HG02840 (cell line): ENCODE results near the gene FOXK1.

Experiments used
- ATAC-seq: cut with Tn5 transposase; IDR thresholded peaks from one replicate; pipeline ENCODE4 v1.9.1; 2021; ENCODE audit warnings: mild to moderate bottlenecking, moderate library complexity, moderate number of reproducible peaks; ENCODE audit not compliant: unreplicated experiment, low FRiP score

Gene FOXK1

DNA sequence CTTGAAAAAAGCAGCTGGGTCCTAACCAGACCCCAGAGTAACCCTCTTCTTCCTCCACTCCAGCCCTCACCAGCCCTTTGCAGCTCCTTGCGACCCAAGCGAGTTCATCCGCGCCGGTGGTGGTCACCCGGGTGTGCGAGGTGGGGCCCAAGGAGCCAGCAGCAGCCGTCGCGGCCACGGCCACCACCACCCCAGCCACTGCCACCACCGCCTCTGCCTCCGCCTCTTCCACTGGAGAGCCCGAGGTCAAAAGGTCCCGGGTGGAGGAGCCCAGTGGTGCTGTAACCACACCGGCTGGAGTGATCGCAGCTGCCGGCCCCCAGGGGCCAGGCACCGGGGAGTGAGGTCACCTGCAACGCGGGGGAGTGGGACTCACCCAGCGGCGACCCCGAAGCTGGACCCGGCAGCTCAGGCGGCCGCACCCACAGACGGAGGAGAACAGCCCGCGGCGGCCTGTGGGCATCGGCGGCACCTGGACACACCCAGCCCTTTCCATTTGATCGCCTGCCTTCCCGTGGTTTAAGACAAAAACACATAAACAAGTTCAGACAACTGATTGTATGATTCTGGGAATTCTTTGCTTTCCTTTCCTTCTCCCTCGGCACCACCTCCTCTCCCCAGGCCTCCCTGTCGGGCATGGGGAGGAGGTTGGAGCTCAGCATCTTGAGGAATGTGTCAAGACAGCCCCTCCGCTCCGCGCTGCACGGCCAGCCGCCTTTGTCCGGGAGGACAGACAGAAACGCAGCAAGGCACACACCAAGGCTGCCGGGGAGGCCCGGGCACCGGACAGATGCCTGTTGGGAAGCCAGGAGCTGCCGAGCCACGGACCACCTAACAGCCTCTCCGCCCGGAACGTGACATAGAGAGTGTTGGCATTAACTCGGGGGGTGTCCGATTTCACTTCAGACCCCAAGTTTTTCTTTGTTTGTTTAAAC lies 80.3 kb downstream of the FOXK1 start:
- ATAC-seq = no peak

DNA sequence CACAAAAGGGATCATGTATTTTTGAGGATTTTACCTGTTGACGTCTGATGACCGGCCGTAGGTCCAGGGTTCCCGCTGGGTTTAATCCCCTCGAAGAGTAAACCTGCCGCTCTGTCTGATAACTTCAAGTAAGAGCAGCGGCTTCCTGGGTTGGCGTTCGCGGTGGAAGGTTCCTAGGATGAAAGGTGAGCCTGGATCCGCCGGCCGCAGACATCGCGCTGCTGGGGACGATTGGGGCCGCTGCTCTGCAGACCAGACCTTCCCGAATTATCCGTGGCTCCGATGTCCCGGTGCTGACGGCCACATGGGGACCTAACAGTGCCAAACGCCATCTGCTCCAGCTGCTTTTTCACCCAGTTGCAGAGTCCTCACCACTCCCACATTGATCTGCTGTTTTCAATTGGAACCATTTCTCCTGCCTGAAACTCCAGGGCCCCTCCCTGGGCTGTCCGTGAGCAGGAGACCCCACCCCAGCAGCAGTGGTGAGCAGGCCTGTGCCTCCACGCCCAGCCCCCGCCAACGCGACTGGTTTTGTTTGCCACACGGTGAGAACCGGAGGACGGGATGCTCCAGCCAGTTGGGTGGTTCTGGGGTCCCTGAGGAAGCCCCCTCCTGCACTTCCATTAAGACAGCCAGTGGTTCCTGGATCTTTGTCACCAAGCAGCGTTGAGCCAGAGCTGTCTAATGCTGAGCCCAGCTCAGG lies 81.1 kb downstream of the FOXK1 start:
- no peak for ATAC-seq

DNA sequence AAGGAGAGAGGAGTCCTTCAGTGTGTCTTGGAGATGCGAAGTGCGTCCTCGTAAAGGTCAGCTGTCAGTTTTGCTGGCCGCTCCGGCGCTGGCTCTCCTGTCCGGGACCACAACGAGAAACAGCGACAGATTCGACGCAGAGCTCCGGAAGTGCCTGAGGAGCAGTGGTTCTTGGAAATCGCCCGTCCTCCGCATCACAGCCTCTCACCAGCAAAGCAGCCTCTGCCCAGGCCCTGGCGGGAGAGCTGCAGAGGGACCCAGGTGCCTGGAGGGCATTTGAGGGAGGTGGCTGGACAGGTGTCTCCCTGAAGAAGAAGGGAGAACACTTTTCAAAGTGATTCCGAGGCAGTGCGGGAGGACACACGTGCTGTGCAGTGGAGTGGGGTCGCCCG lies 81.7 kb downstream of the FOXK1 start:
- ATAC-seq = no peak

DNA sequence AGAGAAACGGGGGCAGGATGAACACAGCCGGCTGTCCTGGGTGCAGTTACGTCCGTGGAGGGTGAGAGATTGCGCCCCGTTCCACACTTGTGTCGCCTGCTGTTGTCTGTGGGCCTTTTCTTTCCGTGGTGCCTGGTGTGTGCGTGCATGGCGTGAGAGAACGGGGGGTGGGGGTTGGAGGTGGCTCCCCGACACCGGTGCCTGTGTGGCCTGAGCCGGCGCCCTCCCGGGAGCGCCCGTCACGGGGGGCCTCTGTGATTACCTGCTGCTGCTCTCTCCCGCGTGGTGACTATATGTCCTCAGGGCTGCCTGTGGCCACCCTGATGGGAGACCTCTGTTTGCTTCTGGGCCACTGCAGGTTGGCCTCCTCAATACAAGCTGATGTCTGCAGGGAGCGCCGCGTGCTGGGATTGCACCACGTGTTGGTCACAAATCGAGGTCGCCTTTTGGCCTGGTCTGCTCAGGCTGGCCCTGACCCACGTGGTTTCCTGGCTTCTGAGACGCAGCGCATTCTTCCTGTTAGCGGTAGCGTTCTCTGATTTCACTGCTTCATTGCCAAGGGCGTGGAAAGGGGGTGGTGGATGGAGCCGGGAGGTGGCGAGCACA lies 82.4 kb downstream of the FOXK1 start:
- no peak for ATAC-seq

DNA sequence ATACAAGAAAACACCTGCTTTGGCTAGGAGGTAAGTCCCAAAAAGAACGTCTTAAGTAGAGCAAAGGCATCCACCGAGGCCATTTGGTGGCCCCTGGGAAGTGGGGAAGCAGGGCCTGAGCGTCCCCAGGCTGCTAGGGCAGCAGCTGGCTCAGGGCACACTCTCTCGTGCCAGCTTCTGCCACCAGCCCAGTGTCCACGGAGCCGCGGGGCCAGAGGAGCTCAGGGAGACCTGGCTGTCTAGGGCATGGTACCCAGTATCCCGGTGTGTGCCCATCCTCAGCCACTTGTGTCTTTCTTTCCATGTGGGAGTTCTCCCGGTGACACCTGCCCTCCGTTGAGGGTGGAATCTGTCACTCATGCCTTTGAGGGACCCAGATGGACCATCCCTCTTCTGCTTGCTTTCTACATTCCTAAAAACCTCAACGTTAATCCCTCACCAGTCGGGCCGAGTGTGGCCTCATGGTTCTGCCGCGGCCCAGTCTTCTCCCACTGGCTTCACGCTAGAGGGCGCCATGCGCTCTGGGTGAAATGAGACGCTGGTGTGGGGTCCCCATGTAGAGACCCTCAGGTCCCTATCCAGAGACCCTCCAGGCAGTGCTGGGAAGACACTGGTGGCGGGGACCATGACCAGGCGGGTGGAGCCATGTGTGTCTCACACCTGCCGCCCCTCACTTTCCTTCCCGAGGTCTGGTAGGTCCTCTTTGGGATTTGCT lies 83.8 kb downstream of the FOXK1 start:
- ATAC-seq = no peak

DNA sequence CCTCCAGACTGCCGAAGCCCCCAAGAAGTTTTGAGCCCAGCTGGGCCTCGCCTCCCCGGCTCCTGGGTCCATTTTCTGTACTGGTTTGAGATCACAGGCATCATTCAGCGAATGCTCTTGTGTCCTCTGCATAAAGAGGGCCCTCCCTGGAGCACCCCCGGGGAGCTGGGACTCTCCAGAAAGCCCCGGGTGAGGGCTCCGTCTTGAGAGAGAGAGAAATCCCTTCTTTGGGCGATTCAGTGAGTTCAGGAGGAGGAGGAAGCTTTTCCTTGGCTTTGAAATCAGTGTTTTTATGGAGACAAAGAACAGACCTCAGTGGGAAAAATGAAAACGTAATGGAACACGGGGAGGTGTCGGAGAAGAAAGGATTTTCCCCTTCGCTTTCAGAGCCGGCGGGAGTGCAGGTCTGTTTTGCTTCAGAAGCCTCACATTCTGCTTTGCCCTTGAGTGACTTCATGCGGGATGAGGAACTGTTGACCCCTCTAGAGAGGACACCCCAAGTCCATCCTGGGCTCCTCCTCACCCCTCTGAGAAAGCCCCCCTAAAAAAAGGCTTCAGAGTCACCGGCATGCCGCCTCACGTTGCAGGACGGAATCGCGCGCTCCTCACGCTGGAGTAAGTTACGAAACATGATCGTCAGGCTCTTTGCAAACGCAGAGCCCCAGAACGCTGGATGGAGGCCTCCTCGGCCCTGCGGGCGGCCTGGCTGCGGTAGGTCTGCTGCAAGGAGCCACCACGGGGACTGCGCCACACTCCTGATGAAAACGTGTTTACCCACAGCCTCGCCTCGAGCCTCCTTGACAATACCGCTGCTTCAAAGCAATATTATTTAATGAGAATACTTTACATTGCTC lies 84.8 kb downstream of the FOXK1 start:
- no peak for ATAC-seq

DNA sequence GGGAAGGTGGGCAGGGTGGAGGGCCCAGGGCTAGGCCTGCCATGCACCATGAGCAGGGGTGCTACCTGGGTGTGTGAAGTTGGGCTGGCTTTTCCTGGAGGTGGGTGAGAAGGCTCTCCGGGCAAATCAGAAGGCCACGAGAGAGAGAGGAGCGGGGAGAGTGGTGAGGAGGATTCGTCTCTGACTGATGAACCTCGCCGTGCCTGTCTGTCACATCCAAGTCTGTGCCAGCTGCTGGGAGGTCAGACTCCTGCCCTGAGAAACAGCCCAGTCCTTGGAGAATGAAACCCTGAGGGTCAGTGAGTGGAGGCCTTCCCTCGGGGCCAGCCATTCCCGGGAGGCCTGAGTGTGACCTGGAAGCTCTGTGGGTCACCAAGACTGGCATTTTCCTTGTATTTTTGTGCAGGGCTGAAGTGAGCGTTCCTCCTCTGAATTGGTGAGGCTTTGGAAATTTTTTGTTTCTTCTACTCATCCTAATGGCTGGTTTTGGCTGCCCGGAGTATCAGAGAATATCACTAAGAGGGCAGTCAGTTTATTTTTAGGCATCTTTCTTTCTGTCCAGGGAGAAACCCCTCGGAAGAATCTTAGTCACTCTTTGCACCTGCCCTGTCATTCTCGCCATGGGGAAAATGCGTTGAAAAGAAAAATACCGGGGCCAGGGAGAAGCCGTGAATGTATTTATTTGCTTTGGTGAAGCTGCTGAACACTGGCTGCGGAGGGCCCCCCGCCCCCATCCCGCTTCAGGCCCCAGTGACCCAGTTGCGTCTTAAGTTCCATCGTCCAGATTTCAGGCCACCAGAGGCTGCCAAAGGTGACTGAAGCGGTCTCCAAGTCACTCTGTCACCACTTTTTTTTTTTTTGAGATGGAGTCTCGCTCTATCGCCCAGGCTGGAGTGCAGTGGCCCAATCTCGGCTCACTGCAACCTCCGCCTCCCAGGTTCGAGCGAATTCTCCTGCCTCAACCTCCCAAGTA lies 86.8 kb downstream of the FOXK1 start:
- ATAC-seq = no peak

DNA sequence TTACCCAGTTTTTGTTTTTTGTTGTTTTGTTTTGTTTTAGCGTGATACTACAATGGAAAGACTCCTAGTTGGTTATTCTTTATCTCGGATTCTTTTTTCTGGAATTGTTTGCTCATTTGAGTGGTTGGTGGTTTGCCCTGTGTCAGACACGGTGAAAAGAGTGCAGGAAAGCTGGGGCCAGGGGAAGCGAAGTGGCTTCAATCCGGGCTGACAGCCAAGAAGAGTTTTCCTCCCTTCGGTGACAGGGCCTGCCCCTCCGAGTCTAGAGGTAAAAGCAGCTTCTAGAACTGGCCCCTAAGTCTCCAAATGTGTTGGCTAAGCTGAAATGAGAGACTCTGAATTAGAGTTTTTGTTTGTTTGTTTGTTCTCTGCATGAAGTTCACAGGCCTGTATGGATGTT lies 87.7 kb downstream of the FOXK1 start:
- no peak for ATAC-seq

DNA sequence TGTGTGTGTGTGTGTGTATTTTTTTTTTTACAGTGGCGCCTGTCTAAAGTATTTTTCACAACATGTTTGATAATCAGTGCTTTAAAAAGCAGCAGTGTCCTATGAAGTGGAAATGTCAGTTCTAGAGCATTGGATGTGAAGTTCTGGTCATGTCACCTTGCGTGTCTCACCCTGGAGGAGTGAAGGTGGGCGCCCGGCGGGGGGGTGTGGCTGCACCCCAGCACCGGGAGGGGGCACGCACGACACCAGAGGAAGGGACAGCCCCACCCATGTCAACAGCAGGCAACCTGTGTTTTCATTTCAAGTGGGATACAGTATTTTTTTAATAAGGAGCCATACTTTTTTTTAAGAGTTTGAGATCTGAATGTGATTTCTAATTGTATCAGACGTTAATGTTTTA lies 88.8 kb downstream of the FOXK1 start:
- no peak for ATAC-seq

DNA sequence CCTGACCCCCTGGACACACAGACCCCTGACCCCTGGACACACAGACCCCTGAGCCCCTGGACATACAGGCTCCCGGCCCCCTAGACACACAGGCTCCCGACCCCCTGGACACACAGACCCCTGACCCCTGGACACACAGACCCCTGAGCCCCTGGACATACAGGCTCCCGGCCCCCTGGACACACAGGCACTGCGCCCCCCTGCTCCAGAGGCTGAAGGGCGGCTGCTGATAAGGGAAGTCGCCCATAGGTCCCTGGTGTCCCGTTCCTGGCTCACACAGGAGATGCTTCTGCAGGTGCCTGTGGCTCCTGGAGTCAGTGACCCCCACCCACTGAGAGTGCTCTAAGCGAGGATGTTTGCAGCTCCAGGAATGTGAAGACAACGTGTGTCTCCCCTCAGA lies 89.6 kb downstream of the FOXK1 start:
- ATAC-seq = no peak

DNA sequence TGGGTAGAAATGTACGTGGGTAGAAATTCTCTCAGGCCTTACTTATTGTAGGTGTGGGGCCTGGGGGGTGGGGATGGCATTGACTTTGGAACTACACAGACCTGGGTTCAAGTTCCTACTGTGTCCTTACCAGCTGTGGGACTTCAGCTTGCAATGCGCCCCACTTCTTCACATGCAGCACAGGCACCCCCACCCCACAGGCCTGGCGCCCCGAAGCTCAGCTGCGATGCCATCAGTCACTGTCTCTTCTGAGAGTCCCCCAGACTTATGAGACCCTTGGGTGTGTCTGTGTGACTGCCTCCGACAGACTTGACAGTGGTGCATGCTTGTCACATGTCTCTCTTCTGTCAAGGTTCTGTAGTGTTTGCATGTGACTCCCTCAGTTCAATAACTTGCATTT lies 90.2 kb downstream of the FOXK1 start:
- no peak for ATAC-seq

DNA sequence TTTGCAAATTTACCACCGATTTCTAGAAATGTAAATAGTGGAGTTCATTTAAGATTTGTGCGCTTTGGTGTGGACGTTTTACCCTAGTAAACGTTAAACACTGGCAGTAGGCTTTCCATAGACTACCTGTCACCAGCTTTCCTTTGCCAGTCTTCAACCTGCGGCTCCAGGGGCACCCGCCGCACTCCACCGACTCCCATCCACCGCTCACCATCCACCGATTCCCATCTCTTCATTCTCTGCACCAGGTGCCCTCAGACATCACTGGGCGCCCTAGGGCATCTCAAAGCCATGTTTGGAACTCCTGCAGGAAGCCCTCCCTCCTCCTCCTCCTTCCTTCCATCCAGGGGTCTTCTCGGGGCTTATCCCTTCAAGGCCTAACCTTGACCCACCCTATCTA lies 91.9 kb downstream of the FOXK1 start:
- no peak for ATAC-seq

DNA sequence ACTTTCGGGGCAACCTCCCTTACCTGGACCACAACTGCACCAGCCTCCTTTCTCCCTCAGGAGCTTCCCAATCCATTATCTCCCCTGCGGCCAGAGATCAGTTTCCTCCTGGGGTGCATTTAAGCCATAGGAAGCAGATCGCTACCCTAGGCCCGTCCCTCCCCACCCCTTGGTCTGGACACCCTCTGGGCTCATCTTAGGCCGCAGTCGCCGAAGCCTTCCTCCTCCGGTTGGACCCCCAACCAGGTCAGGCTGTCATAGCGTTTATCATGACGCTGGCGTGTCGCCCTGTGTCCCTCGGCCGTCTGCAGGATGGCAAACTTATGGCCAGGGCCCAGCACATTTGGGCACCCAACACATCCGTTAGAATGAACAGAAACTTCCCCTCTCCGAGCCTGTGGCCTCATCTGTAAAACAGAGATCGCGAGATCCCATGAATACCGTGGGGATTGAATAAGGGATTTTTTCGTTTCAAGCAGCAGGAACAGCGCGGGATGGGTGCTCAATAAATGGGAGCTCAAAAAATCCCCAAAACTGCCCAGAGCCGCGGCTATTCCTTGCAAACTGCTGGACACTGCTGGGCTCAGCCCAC lies 92.7 kb downstream of the FOXK1 start:
- peak; percentile 29 for ATAC-seq

DNA sequence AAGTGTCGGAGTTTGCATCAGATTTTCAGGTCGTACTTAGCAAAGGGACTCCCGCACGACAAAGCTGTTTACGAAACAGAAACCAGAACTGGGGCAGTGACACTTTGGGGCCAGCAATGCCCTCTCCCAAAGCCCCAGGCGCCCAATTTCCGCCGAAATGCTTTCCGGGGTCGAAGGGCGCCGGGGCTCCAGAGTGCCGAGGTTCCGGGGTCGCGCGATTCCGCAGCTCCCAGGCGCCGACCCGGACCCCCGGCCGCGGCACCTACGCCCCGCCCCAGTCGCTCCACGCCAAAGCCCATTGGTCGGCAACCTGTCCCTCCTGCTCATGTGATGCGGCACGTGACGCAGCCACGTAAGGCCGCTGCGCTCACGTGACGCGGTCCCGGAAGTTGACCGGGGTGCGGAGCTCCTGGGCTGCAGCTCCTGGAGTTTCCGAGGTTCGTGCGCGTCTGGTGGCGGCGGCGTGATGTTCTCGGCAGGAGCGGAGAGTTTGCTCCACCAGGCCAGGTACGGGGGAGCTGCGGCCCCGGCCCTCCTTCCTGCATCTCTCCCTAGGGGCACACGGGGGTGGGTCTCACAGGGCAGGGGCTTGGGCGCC lies 93.3 kb downstream of the FOXK1 start, which contains the start of gene AP5Z1:
AP5Z1 (plus strand) TSS at position 374 of the 598 bp plus-strand sequence; CDS start at position 467, 93 bp downstream.
- peak; percentile 90 for ATAC-seq

DNA sequence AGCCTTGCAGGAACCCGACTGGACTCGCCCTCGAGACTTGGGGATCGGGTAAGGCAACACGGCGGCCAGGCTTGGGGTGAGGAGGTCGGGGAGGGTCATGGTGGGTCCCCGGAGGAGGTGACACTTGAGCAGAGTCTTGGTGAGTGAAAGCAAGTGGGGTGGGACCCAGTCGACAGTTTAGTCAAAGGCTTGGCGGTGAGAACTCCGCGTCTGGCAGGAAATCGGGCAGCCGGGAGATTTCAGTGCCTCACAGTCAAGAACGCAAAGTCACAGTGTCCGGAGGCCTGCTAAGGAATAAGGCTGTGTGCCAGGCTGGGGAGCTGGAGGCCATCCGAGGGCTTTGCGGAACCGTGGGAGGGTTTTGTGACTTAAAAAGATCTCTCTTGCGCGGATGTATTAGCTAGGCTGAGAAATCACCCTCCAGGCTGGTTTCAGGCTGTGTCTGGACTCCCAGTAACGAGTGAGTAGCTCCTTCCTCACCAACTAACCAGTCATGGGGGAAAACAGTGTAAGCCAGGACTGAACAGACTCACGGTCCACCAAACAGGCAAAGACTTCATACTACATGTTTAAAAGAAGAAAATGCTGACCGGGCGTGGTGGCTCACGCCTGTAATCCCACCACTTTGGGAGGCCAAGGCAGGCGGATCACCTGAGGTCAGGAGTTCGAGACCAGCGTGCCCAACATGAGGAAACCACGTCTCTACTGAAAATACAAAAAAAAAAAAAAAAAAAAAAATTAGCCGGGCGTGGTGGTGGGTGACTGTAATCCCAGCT lies 93.9 kb downstream of the FOXK1 start:
- no peak for ATAC-seq

DNA sequence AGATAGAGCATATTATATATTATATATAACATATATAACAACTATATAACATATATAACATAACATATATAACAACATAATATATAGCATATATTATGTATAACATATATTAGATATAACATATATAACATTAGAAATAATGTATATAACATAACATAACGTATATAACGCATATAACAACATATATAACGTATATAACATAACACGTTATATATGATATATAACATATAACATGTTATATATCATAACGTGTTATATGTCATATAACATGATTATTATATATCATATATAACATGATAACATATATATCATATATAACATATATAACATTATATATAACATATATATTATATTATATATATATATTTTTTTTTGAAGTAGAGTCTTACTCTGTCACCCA lies 97.0 kb downstream of the FOXK1 start:
- no peak for ATAC-seq
